ENCODE data around the gene RBM43.
"Not testable (repeated sequence)": the region's sequence is repeated elsewhere in the genome, so short reads cannot be mapped to it uniquely, and the experiment has no call there.

The RBM43 gene

DNA sequence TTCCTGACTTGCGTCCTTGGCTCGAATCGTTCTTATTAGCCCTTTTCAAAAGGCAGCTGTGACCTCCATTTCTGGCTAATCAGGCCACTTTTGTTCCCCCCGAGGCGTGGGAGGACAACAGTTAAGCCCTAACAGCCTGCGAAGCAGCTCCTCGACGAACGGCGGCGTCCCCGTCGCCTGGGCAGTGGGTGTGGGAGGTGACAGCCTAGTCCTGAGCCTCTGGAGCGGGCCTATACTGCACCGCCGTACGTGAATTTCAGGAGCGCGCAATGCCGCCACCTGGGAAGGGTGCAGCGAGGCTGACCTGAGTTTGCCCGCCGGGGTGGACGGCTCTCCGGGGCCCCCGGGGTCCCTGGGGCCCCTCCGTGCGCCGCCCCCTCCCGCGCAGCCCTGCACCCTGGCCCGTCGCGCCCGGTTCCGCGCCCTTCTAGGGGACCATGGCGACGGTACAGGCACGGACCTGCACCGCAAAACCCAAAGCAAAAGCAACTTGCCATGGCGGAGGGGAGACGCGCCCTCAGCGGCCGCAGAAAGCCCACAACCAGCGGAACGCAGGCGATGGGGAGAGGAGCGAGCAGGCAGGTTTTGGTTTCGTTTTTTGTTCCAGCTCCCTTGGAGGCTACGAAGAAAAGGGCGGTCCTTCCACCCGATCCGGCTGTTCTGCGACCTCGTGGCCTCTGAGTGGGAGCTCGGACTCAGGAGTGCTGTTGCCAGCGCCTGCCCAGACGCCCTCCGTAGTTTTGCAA, at the start of gene RBM43:
Gene RBM43 (minus strand): TSS at position 633 of the 746 bp plus-strand sequence. CDS start 136 bp downstream, at position 497.
- peak; percentile 47 to 66 (median 61) for DNase-seq (ENCODE audit: low read depth in 3 of 3)

- not testable (repeated sequence) for DNase-seq (ENCODE audit: low read depth in 3 of 3)
These were observed 48.6 kb upstream of the RBM43 start for GRCh38 chr2:151310313-151310712.

DNA sequence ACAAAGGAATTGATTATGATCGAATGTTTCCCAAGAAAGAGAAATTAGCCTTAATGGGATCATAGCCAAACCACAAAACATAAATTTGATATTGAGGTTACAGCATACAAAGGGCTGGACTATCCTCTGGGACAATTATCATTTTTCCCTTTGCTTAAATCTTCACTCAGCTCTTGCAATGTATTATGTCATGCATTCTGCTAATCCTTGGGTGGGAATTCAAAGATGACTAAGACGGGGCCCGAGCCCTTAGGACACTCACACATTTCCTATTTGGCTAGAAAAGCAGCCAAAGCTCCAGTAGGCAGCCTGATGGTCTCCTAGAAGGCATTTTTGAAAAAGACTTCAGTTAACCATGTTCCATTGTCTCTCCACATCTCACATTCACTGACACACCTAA, 45.0 kb upstream of the RBM43 start:
- no peak for DNase-seq (ENCODE audit: low read depth in 3 of 3)

- DNase-seq (ENCODE audit: low read depth in 3 of 3) = no peak
These were observed 43.5 kb upstream of the RBM43 start for GRCh38 chr2:151305129-151305691.

GRCh38 chr2:151302879-151303278, 41.2 kb upstream of the RBM43 start:
- no peak for DNase-seq (ENCODE audit: low read depth in 3 of 3)

GRCh38 chr2:151302404-151302803, 40.7 kb upstream of the RBM43 start:
- DNase-seq (ENCODE audit: low read depth in 3 of 3) = no peak

GRCh38 chr2:151299920-151300539, 38.4 kb upstream of the RBM43 start:
- no peak for DNase-seq (ENCODE audit: low read depth in 3 of 3)

DNA sequence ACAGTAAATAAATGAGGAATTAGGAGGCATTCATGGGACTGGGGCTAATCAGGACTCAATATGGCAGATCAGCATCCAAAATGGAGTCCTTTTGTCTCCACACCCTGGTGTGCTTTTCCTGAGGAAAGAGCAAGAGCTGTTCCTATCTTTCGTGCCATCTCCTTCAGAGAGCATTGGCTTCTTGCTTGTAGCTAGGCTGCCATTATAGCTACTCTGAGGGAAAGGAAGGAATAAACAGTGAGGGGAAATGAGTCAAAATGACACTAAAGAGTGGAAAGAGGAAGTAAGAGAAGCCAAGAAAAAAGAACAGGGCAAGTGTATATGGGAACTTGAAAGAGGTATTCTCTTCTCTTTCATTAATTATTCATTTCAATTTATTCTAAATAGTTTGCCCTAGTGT, 36.2 kb upstream of the RBM43 start:
- DNase-seq (ENCODE audit: low read depth in 3 of 3) = no peak

GRCh38 chr2:151295926-151296325, 34.3 kb upstream of the RBM43 start:
- not testable (repeated sequence) for DNase-seq (ENCODE audit: low read depth in 3 of 3)

GRCh38 chr2:151292546-151292945, 30.9 kb upstream of the RBM43 start:
- DNase-seq (ENCODE audit: low read depth in 3 of 3) = no peak

DNA sequence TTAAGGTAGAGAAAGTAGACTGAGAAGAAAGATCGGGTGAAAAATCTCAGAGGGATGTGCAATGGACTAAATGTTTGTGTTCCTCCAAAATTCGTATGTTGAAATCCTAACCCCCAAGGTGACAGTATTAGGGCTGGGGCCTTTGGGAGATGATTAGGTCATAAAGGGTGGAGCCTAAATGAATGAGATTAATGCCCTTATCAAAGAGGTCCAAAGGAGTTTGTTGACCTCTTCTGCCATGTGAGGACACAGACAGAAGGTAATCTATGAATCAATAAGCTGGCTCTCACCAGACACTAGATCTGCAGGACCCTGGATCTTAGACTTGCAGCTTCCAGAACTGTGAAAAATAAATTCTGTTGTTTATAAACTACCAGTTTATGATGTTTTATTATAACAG, 30.5 kb upstream of the RBM43 start:
- DNase-seq (ENCODE audit: low read depth in 3 of 3) = no peak

DNA sequence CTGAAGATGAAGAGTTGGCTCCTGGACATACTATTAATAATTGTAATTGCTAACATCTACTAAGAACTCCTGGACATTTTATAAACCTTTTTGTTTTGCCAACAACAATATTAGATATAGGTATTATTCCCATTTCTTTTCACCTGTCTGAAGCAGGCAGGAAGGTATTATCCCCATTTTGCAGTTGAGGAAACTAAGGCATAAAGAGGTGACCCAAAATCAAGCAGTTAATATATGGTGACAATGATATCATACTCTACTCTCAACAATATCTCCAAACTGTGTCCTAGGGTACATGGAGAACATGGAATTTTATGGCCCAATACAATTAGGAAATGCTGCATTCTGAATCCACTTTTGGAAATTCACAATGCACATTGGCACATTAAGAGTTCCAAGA, 29.6 kb upstream of the RBM43 start:
- DNase-seq (ENCODE audit: low read depth in 3 of 3) = no peak

DNA sequence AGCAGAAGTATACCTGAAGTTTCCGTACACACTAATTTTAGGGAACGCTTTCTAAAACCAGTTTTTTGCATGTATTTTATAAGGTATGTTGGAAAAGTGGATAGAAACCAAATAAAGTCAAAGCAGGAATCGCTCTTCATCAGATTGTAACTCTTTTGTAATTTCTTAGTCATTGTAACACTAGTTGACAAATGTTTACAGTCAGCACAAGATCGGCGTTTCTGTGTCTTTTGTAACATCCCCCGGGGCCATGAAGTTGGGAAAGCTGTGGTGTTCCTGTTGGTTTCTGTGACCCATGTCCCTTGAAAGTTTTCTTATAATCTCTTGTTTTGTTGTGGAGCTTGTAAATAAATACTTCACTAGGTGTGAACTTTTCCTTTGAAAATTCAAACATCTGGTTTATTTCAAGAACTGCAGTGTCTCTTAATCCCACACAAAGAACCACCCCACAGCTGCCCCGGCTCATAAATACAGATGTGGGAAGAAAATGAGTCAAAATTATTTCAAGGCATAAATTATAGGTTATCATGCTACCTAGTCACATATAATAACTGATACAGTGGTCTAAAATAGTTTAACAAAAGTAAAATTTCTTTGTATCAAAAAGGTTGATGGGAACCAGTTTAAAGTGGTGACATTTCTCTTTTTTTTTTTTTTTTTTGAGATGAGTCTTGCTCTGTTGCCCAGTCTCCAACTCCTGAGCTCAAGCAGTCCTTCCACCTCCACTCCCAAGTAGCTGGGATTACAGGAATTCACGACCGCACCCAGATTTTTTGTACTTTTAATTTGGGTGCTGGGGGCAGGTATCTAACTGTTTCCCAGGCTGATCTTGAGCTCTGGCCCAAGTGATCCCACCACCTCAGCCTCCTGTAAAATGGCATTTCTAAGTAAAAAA, 28.6 kb upstream of the RBM43 start:
- no peak for DNase-seq (ENCODE audit: low read depth in 3 of 3)

- DNase-seq (ENCODE audit: low read depth in 3 of 3) = no peak
These were observed 26.0 kb upstream of the RBM43 start for GRCh38 chr2:151287513-151288250.

DNA sequence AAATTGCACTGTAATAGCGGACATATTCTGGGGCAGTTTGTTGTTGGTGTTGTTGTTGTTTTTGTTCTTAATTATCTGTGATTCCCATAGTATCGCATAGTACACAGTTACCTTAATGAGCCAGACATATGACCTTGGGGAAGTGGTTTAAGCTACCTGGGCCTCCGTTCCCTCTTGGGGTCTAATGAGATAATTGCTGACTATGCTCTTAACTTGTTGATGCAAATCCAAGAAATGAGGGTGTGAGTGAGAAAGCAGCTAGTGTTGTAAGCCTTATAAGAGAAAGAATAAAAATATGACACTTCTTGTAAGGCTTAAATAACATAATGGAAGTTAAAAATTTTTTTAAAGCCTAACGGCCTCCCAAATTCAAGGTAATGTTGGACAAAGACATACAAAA, 20.7 kb upstream of the RBM43 start:
- no peak for DNase-seq (ENCODE audit: low read depth in 3 of 3)

GRCh38 chr2:151280271-151280670, 18.6 kb upstream of the RBM43 start:
- no peak for DNase-seq (ENCODE audit: low read depth in 3 of 3)

DNA sequence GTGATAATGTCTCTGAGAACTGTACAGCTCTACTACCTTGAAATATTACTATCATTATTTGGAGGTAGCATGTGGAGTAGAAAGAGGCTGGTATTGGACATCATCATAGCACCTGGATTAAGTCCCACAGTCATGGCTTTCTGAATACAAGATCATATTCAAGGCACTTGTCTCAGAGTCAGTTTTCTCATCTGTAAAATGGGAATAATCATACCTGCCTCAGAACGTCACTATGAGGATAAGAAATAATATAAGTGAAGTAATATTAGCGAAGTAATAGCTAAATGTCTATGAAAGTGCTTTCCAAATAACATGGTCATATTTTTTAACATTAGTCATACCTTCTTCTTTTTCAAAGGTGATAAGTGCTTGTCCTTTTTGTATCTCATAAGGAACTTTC, 16.8 kb upstream of the RBM43 start:
- DNase-seq (ENCODE audit: low read depth in 3 of 3) = no peak

- DNase-seq (ENCODE audit: low read depth in 3 of 3) = no peak
These were observed 15.4 kb upstream of the RBM43 start for GRCh38 chr2:151277067-151277466.

DNA sequence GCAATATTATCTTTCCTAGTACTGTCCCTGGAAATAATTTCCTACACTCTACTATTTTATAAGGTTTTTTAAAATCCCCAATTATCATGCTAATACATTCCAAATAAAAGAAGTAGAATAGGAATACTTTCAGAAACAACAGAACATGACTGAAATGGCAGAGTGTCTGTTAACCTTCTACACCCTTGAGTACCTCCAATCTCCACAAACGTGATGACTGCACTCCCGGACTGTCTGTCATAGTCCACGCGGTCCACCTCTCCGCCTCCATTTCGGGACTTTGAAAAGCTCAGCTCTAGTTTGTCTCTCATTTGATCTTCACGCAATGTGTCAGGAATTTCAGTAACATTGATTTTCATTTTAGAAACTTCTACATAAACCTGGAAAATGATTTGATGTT, 13.6 kb upstream of the RBM43 start:
- no peak for DNase-seq (ENCODE audit: low read depth in 3 of 3)

DNA sequence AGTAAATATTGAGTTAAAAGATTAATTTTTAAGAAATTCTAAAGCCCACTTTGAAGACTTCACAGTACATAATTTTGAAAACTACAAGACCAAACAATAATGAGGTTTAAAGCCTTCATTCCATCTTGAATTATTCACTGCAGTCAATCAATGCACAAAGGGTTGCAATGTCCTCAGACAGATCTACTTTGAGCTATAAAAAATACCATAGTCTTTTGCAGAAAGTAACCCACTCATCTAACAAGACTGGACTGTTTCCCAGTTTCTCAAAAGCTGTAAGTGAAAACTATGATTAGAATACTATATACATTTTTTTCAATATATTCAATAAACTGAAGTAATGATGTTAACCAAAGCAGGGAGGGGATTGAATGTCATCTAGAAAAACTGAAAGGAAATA, 10.2 kb upstream of the RBM43 start:
- DNase-seq (ENCODE audit: low read depth in 3 of 3) = no peak

- no peak for DNase-seq (ENCODE audit: low read depth in 3 of 3)
These were observed 8.3 kb upstream of the RBM43 start for GRCh38 chr2:151269798-151270568.
